Uterus (tissue), 2 donors: ENCODE measurements around the gene RGR.

ENCODE experiments used
- CTCF ChIP-seq, 4 experiments: fragments of 200-600 bp in 2 of 4; fragments of 450-650 bp in 2 of 4; sonication (generic) in 2 of 4; IDR thresholded peaks; one replicate each; pipeline ENCODE4 v1.5.1; 2016 to 2019; ENCODE audit warnings: antibody characterized with exemption in 4 of 4, mild to moderate bottlenecking in 2 of 4, moderate library complexity in 1 of 4
- POLR2A ChIP-seq, 2 donors: fragments of 450-650 bp; IDR thresholded peaks; one replicate each; pipeline ENCODE4 v1.6.1; 2016; ENCODE audit warnings: antibody characterized with exemption in 2 of 2, mild to moderate bottlenecking in 1 of 2, moderate library complexity in 1 of 2

- TF ChIP-seq CTCF (IDR thresholded peaks at IDR 0.05) (no peak), POLR2A (IDR thresholded peaks at IDR 0.05) (no peak)
Measured at GRCh38 chr10:84197643-84198042, 47.2 kb upstream of the RGR start.
